ENCODE data around the gene ARFRP1.

ARFRP1 gene

DNA sequence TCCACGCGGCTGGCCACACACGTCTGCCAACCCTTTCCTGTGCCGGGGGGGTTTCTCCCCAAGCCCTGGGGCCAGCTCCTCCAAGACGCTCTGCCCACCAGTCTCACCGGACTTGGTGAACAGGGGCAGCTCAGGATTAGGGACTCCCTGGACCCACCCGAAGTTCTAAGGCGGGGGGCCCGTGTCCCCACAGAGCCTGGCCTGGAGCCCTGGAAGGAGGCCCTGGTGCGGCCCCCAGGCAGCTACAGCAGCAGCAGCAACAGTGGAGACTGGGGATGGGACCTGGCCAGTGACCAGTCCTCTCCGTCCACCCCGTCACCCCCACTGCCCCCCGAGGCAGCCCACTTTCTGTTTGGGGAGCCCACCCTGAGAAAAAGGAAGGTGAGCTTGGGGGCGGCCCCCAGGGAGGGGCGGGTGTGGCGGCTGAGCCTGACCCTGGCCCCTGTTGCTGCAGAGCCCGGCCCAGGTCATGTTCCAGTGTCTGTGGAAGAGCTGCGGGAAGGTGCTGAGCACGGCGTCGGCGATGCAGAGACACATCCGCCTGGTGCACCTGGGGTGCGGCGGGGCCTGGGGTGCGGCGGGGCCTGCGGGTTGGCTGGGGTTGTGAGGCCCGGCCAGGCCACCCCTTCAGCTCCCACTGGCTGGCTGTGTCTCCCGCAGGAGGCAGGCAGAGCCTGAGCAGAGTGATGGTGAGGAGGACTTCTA lies 34.1 kb upstream of the ARFRP1 start:
- Histone ChIP-seq H3K4me3 (replicated peaks; ENCODE audit: insufficient read depth, low read length) (peak overlapping the region; percentile 67), H3K27ac (replicated peaks) (peak overlapping the region; percentile 81), H3K27me3 (ENCODE audit: insufficient read depth, poor library complexity, severe bottlenecking) (no peaks in the 10 kb centered on the region)
- DNase-seq (ENCODE audit: low read depth in 1 of 2, low spot score in 1 of 2): no peak
- TF ChIP-seq, protein P1, sequence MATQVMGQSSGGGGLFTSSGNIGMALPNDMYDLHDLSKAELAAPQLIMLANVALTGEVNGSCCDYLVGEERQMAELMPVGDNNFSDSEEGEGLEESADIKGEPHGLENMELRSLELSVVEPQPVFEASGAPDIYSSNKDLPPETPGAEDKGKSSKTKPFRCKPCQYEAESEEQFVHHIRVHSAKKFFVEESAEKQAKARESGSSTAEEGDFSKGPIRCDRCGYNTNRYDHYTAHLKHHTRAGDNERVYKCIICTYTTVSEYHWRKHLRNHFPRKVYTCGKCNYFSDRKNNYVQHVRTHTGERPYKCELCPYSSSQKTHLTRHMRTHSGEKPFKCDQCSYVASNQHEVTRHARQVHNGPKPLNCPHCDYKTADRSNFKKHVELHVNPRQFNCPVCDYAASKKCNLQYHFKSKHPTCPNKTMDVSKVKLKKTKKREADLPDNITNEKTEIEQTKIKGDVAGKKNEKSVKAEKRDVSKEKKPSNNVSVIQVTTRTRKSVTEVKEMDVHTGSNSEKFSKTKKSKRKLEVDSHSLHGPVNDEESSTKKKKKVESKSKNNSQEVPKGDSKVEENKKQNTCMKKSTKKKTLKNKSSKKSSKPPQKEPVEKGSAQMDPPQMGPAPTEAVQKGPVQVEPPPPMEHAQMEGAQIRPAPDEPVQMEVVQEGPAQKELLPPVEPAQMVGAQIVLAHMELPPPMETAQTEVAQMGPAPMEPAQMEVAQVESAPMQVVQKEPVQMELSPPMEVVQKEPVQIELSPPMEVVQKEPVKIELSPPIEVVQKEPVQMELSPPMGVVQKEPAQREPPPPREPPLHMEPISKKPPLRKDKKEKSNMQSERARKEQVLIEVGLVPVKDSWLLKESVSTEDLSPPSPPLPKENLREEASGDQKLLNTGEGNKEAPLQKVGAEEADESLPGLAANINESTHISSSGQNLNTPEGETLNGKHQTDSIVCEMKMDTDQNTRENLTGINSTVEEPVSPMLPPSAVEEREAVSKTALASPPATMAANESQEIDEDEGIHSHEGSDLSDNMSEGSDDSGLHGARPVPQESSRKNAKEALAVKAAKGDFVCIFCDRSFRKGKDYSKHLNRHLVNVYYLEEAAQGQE (IDR thresholded peaks at IDR 0.05; ENCODE audit: insufficient replicate concordance, low read depth): no peak
- TF ChIP-seq POLR2AphosphoS5 (IDR thresholded peaks at IDR 0.05; ENCODE audit: low read depth) (no peak), GABPA (IDR thresholded peaks at IDR 0.05; ENCODE audit: low read depth) (no peak), SPI1 (IDR thresholded peaks at IDR 0.05; ENCODE audit: borderline replicate concordance, low read depth) (no peak)
- TF ChIP-seq, protein P2, sequence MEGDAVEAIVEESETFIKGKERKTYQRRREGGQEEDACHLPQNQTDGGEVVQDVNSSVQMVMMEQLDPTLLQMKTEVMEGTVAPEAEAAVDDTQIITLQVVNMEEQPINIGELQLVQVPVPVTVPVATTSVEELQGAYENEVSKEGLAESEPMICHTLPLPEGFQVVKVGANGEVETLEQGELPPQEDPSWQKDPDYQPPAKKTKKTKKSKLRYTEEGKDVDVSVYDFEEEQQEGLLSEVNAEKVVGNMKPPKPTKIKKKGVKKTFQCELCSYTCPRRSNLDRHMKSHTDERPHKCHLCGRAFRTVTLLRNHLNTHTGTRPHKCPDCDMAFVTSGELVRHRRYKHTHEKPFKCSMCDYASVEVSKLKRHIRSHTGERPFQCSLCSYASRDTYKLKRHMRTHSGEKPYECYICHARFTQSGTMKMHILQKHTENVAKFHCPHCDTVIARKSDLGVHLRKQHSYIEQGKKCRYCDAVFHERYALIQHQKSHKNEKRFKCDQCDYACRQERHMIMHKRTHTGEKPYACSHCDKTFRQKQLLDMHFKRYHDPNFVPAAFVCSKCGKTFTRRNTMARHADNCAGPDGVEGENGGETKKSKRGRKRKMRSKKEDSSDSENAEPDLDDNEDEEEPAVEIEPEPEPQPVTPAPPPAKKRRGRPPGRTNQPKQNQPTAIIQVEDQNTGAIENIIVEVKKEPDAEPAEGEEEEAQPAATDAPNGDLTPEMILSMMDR (IDR thresholded peaks at IDR 0.05; ENCODE audit: insufficient read depth, low read length): no peak

DNA sequence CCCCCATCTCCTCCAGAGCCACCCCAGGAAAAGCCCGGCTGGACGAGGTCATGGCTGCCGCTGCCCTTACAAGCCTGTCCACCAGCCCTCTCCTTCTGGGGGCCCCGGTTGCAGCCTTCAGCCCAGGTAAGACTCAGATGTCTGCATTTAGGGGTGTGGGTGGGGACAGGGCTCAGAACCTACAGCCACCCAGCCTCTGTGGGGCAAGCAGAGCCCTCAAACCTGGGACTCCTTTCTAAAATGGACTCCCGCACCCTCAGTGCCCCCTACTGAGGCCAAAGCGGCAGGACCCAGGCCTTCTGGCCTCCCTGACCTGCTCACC lies 33.5 kb upstream of the ARFRP1 start:
- TF ChIP-seq, protein P1 (IDR thresholded peaks at IDR 0.05; ENCODE audit: insufficient replicate concordance, low read depth): no peak
- TF ChIP-seq, protein P2 (IDR thresholded peaks at IDR 0.05; ENCODE audit: insufficient read depth, low read length): no peak
- Histone ChIP-seq H3K4me3 (replicated peaks; ENCODE audit: insufficient read depth, low read length) (peak overlapping the region; percentile 67), H3K27me3 (ENCODE audit: insufficient read depth, poor library complexity, severe bottlenecking) (no peaks in the 10 kb centered on the region), H3K27ac (replicated peaks) (peak overlapping the region; percentile 81)
- DNase-seq (ENCODE audit: low read depth in 1 of 2, low spot score in 1 of 2): no peak

DNA sequence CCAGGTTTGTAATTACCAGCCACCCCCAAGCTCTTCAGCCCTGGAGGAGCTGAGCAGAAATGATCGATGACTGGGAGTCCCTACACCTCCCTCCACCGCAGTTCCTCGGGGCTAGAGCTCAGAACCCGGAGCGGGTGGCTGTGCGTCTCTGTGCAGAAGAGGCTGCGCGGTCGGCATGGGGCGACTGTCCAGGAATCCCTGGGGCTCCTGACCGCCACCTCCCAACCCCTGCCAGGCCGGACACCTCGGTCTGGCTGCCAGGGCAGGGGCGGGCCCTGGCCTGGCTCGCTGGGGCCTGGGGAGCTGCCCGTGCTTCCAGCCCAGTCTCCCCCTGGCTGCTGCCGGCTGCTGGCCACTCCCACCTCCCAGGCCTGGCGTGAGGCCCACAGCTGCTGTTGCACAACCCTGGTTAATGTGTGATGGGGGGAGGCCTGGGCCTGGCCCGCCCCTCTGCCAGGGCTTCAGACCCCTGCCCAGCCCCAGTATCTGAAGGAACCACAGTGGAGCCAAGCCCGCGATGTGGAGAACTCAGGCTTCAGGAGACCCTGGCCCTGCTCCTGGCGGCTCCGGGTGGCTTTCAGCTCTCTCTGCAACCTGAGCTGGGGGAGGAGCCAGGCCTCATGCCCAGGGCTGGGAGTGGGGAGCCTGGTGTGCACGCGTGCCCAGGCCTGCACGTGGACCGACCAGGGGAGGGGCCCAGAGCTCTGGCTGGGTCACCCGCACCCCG lies 33.0 kb upstream of the ARFRP1 start:
- Histone ChIP-seq H3K27ac (replicated peaks) (peak overlapping the region; percentile 81), H3K27me3 (ENCODE audit: insufficient read depth, poor library complexity, severe bottlenecking) (no peaks in the 10 kb centered on the region), H3K4me3 (replicated peaks; ENCODE audit: insufficient read depth, low read length) (peak overlapping the region; percentile 67)
- no peak; the same call in 1 of the 2 replicates for TF ChIP-seq POLR2AphosphoS5 (IDR thresholded peaks at IDR 0.05; ENCODE audit: low read depth)
- TF ChIP-seq, protein P2 (IDR thresholded peaks at IDR 0.05; ENCODE audit: insufficient read depth, low read length): no peak
- peak; percentile 77 to 91 for DNase-seq (ENCODE audit: low read depth in 1 of 2, low spot score in 1 of 2)

Data from HL-60 (cell line).